ENCODE results near the gene HBP1. TPM values are rescaled to one million over a fixed set of nuclear protein-coding genes. Genes with fewer than 3 reads are reported as not detected.

HBP1 gene
- polyA plus RNA-seq, 3 donors, result 41.2 to 52.9 (median 44.7) TPM

DNA sequence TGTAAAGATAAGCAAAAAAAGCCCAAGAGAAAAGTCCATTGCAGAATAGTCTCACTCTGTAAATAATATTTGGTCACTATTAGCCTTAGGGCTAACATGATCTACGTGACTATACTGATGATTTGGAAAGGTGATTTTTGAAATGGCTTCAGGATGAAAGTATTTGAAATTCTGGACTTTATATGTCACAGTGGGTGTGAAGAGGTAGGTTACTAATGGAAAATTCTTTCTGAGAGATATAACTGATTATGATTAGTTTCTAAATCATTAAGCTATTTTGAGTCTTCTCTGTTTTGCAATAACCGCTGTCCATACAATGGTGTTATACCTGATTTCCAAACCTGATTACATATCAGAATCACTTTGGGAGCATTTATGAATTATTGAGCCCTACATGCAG is 20.1 kb upstream of the HBP1 start:
- no peaks in the 10 kb centered on the region for H3K27me3 Mint-ChIP-seq (ENCODE audit: low read depth in 3 of 3)
- DNase-seq, result no peak
- Histone ChIP-seq H3K79me2 (ENCODE audit: insufficient read depth, low read length) (no peaks in the 10 kb centered on the region), H3K4me1 (ENCODE audit: control insufficient read depth in 1 of 2, insufficient read depth in 2 of 2, low read length in 2 of 2) (no peaks in the 10 kb centered on the region), H3K9ac (ENCODE audit: insufficient read depth, low read length, poor library complexity, severe bottlenecking) (no peak overlapping the region), H3K4me2 (replicated peaks; ENCODE audit: extremely low read depth, low read length, poor library complexity, severe bottlenecking) (no peak overlapping the region), H2AFZ (ENCODE audit: insufficient read depth, low read depth, low read length, poor library complexity, severe bottlenecking) (no peak overlapping the region), H3K4me3 (replicated peaks in 1 of 3; ENCODE audit: low read depth in 2 of 3, low read length in 3 of 3) (no peak overlapping the region), H3K27me3 (ENCODE audit: control insufficient read depth in 2 of 2, insufficient read depth in 2 of 2, low read length in 2 of 2) (no peaks in the 10 kb centered on the region), H3K9me3 (replicated peaks in 1 of 2; ENCODE audit: control insufficient read depth in 1 of 2, insufficient read depth in 1 of 2, low read length in 2 of 2) (no peaks in the 10 kb centered on the region), H4K20me1 (ENCODE audit: insufficient read depth, low read length) (no peaks in the 10 kb centered on the region), H3K27ac (ENCODE audit: low read depth in 1 of 2, low read length in 2 of 2) (no peak overlapping the region), H3K36me3 (replicated peaks in 1 of 2; ENCODE audit: control insufficient read depth in 1 of 2, insufficient read depth in 2 of 2, low read length in 2 of 2) (peaks cover 0 to 8% of the 10 kb centered on the region in 2 donors)
- intact Hi-C loops (cut with micrococcal nuclease), result loop anchor here in 1 of 2 donors (5.0 kb wide), 1 partner anchor 356 kb away; no protein-coding TSS in a partner anchor
- no peaks in the 10 kb centered on the region for H3K9me3 Mint-ChIP-seq
- H3K27ac Mint-ChIP-seq, result no peak overlapping the region
- H3K4me3 Mint-ChIP-seq, result no peak overlapping the region
- H3K36me3 Mint-ChIP-seq, result peaks cover 10 to 20% of the 10 kb centered on the region in 2 donors
- TF ChIP-seq, protein P1, sequence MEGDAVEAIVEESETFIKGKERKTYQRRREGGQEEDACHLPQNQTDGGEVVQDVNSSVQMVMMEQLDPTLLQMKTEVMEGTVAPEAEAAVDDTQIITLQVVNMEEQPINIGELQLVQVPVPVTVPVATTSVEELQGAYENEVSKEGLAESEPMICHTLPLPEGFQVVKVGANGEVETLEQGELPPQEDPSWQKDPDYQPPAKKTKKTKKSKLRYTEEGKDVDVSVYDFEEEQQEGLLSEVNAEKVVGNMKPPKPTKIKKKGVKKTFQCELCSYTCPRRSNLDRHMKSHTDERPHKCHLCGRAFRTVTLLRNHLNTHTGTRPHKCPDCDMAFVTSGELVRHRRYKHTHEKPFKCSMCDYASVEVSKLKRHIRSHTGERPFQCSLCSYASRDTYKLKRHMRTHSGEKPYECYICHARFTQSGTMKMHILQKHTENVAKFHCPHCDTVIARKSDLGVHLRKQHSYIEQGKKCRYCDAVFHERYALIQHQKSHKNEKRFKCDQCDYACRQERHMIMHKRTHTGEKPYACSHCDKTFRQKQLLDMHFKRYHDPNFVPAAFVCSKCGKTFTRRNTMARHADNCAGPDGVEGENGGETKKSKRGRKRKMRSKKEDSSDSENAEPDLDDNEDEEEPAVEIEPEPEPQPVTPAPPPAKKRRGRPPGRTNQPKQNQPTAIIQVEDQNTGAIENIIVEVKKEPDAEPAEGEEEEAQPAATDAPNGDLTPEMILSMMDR (IDR thresholded peaks at IDR 0.05), result no peak
- peaks cover 6% of the 10 kb centered on the region for H3K4me1 Mint-ChIP-seq
- no CpG with 5 or more reads among the region's 2 CpGs for WGBS (ENCODE audit: insufficient coverage)

DNA sequence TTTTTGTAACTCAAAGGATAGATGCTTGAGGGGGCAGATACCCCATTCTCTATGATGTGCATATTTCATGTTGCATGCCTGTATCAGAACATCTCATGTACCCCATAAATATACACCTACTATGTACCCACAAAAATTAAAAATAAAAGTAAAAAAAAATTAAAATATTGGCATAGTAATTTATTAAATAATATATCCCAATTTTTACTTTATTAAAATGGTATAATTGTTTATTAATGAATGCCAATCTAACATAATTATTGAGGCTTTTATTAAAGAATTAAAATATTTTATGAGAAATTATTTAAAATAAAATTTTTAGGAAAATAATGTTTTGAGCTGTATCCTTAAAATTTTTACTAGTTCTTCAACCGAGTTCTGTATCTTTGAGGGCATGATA is 18.9 kb upstream of the HBP1 start:
- Mint-ChIP-seq H3K27me3 (ENCODE audit: low read depth in 3 of 3) (no peaks in the 10 kb centered on the region), H3K4me3 (no peak overlapping the region), H3K9me3 (no peaks in the 10 kb centered on the region), H3K4me1 (peaks cover 6% of the 10 kb centered on the region), H3K27ac (no peak overlapping the region), H3K36me3 (peaks cover 13 to 24% of the 10 kb centered on the region in 2 donors)
- Histone ChIP-seq H3K4me2 (replicated peaks; ENCODE audit: extremely low read depth, low read length, poor library complexity, severe bottlenecking) (no peak overlapping the region), H3K4me1 (ENCODE audit: control insufficient read depth in 1 of 2, insufficient read depth in 2 of 2, low read length in 2 of 2) (no peaks in the 10 kb centered on the region), H4K20me1 (ENCODE audit: insufficient read depth, low read length) (no peaks in the 10 kb centered on the region), H3K27me3 (ENCODE audit: control insufficient read depth in 2 of 2, insufficient read depth in 2 of 2, low read length in 2 of 2) (no peaks in the 10 kb centered on the region), H3K36me3 (replicated peaks in 1 of 2; ENCODE audit: control insufficient read depth in 1 of 2, insufficient read depth in 2 of 2, low read length in 2 of 2) (peaks cover 4 to 11% of the 10 kb centered on the region in 2 donors), H2AFZ (ENCODE audit: insufficient read depth, low read depth, low read length, poor library complexity, severe bottlenecking) (no peak overlapping the region), H3K27ac (ENCODE audit: low read depth in 1 of 2, low read length in 2 of 2) (no peak overlapping the region), H3K9ac (ENCODE audit: insufficient read depth, low read length, poor library complexity, severe bottlenecking) (no peak overlapping the region), H3K79me2 (ENCODE audit: insufficient read depth, low read length) (no peaks in the 10 kb centered on the region), H3K4me3 (replicated peaks in 1 of 3; ENCODE audit: low read depth in 2 of 3, low read length in 3 of 3) (no peak overlapping the region), H3K9me3 (replicated peaks in 1 of 2; ENCODE audit: control insufficient read depth in 1 of 2, insufficient read depth in 1 of 2, low read length in 2 of 2) (no peaks in the 10 kb centered on the region)
- intact Hi-C loops (cut with micrococcal nuclease), result loop anchor here (2.0 to 5.0 kb wide), 3 partner anchors 203 to 358 kb away; no protein-coding TSS in a partner anchor
- TF ChIP-seq, protein P1 (IDR thresholded peaks at IDR 0.05), result no peak
- WGBS (ENCODE audit: insufficient coverage), result no CpG with 5 or more reads among the region's 1 CpG
- no peak for DNase-seq
